A375 (cell line): Measurements from ENCODE around the gene TEX19. TPM values are rescaled to one million over a fixed set of nuclear protein-coding genes. Genes with fewer than 3 reads are reported as not detected.

Source experiments
- total RNA-seq: library from RNA; depleted of rRNA; stranded (reverse); fragments of >200 nt; shearing (Covaris generic); gene quantifications from 2 replicates; pipeline ENCODE4 v1.2.3, GENCODE V29; 2014; rRNA removed

Gene TEX19
- 0.16 and 0.98 TPM in 2 replicates for total RNA-seq

GRCh38 chr17:82358465-82359350 is at the start of gene TEX19:
TEX19 (plus strand) TSS chr17:82359247; CDS start chr17:82362151, 2,904 bp downstream.

GRCh38 chr17:82317394-82318168 is 41.5 kb upstream of the TEX19 start, which contains the start of gene CD7:
CD7 (minus strand) TSS chr17:82317608; CDS start chr17:82317495, 113 bp downstream.

GRCh38 chr17:82333279-82334171 is 25.5 kb upstream of the TEX19 start, which contains the start of gene SECTM1:
SECTM1 (minus strand) TSS chr17:82333766; CDS start chr17:82327240, 6,526 bp downstream.

GRCh38 chr17:82371333-82372248 is 12.5 kb downstream of the TEX19 start, which contains the start of gene UTS2R:
UTS2R (plus strand) TSS chr17:82371765; CDS start chr17:82374325, 2,560 bp downstream.

Other genes starting within 250 kb of the TEX19 start
- gene CCDC57, start 146.4 kb upstream of the TEX19 start, total RNA-seq = 36.2 and 40.3 TPM in 2 replicates
- 18.8 and 20.1 TPM in 2 replicates for gene SLC16A3, start 130.2 kb upstream of the TEX19 start, total RNA-seq
- gene CSNK1D, start 85.5 kb upstream of the TEX19 start, total RNA-seq = 33.2 and 42.0 TPM in 2 replicates
- gene CD7, start 41.6 kb upstream of the TEX19 start, total RNA-seq = 0.11 TPM in 1 of 2 replicates, not detected in the other
- 15.3 and 22.8 TPM in 2 replicates for gene SECTM1, start 25.5 kb upstream of the TEX19 start, total RNA-seq
- gene UTS2R, start 12.5 kb downstream of the TEX19 start, total RNA-seq = not detected in 2 replicates
- gene HEXD, start 59.1 kb downstream of the TEX19 start, total RNA-seq = 10.5 and 10.8 TPM in 2 replicates
- gene OGFOD3, start 59.3 kb downstream of the TEX19 start, total RNA-seq = 37.9 and 43.6 TPM in 2 replicates
- gene CYBC1, start 91.5 kb downstream of the TEX19 start, total RNA-seq = 48.5 and 53.5 TPM in 2 replicates
- gene NARF, start 99.5 kb downstream of the TEX19 start, total RNA-seq = 24.1 and 26.1 TPM in 2 replicates
- gene FOXK2, start 160.5 kb downstream of the TEX19 start, total RNA-seq = 32.6 and 34.9 TPM in 2 replicates